ENCODE results near the gene REG1A. TPM values are rescaled to one million over a fixed set of nuclear protein-coding genes. Genes with fewer than 3 reads are reported as not detected.

REG1A gene
- 10 to 100 TPM in 1 of 5 donors, 1 to 10 TPM in 2, not detected in 2; 9.1 to 11.7 (median 9.4) TPM for total RNA-seq
- not detected for total RNA-seq (2013)
- 0 reads per million in 29 experiments for total RNA-seq

GRCh38 chr2:79120194-79120713 lies at the start of gene REG1A:
Gene REG1A, plus strand, starts transcription at chr2:79120488. Its CDS starts 374 bp downstream, at chr2:79120862.
- Histone ChIP-seq H3K36me3 (ENCODE audit: control insufficient read depth in 2 of 2, extremely low read depth in 1 of 2, insufficient read depth in 1 of 2, low read length in 1 of 2) (no peaks in the 10 kb centered on the region), H3K9me3 (no peaks in the 10 kb centered on the region), H3K4me1 (ENCODE audit: control insufficient read depth in 1 of 2, extremely low read depth in 1 of 2, insufficient read depth in 2 of 2, low read length in 2 of 2) (no peaks in the 10 kb centered on the region), H3K27me3 (replicated peaks in 1 of 2; ENCODE audit: control insufficient read depth in 2 of 2, extremely low read depth in 1 of 2, insufficient read depth in 2 of 2, low read length in 1 of 2) (no peaks in the 10 kb centered on the region), H3K4me3 (ENCODE audit: control insufficient read depth in 1 of 2, extremely low read depth in 1 of 2, low read length in 1 of 2) (no peak within 1 kb of the TSS), H3K27ac (ENCODE audit: low read length) (no peak within 1 kb of the TSS)
- Mint-ChIP-seq H3K4me3 (no peak within 1 kb of the TSS), H3K4me1 (no peaks in the 10 kb centered on the region), H3K27me3 (no peaks in the 10 kb centered on the region), H3K27ac (no peak within 1 kb of the TSS), H3K9me3 (peaks cover 8 to 9% (median 9%) of the 10 kb centered on the region in 3 donors), H3K36me3 (no peaks in the 10 kb centered on the region)
- POLR2A ChIA-PET, result no interaction called here
- DNase-seq (no peak), ATAC-seq (replicated peaks in 1 of 4) (no peak)
- CTCF ChIA-PET, result interaction anchor here in 1 of 2 donors (0.7 kb wide), 1 partner anchor 9 kb away, joined by 4 read pairs; no protein-coding TSS in a partner anchor
- no CpG with 5 or more reads among the region's 6 CpGs for WGBS (ENCODE audit: insufficient coverage)

- no peaks in the 10 kb centered on the region for H3K27me3 Mint-ChIP-seq
Observed at GRCh38 chr2:79071078-79071477, 49.2 kb upstream of the REG1A start.

GRCh38 chr2:79082987-79083386 lies 37.3 kb upstream of the REG1A start:
- H3K9me3 ChIP-seq, result no peaks in the 10 kb centered on the region
- H3K36me3 Mint-ChIP-seq, result no peaks in the 10 kb centered on the region
- no peak overlapping the region for H3K27ac Mint-ChIP-seq
- H3K4me1 Mint-ChIP-seq, result no peaks in the 10 kb centered on the region
- no peak overlapping the region for H3K4me3 Mint-ChIP-seq
- no peaks in the 10 kb centered on the region for H3K4me1 ChIP-seq (ENCODE audit: control insufficient read depth in 1 of 2, extremely low read depth in 1 of 2, insufficient read depth in 2 of 2, low read length in 2 of 2)
- no peaks in the 10 kb centered on the region for H3K36me3 ChIP-seq (ENCODE audit: control insufficient read depth in 2 of 2, extremely low read depth in 1 of 2, insufficient read depth in 1 of 2, low read length in 1 of 2)
- CTCF ChIA-PET, result no interaction called here
- peaks cover 19 to 27% (median 22%) of the 10 kb centered on the region in 3 donors for H3K9me3 Mint-ChIP-seq
- no peak overlapping the region for H3K27ac ChIP-seq (ENCODE audit: low read length)
- H3K4me3 ChIP-seq (ENCODE audit: control insufficient read depth in 1 of 2, extremely low read depth in 1 of 2, low read length in 1 of 2), result no peak overlapping the region
- no peaks in the 10 kb centered on the region for H3K27me3 ChIP-seq (replicated peaks in 1 of 2; ENCODE audit: control insufficient read depth in 2 of 2, extremely low read depth in 1 of 2, insufficient read depth in 2 of 2, low read length in 1 of 2)
- no peak for ATAC-seq (replicated peaks in 1 of 4)
- 96% methylated on average over 5 of the region's 5 CpGs for WGBS (ENCODE audit: insufficient coverage)
- DNase-seq, result no peak
- no peaks in the 10 kb centered on the region for H3K27me3 Mint-ChIP-seq
- POLR2A ChIA-PET, result no interaction called here

More at GRCh38 chr2:79071078-79071477, 49.2 kb upstream of the REG1A start:
- DNase-seq (no peak), ATAC-seq (replicated peaks in 1 of 4) (no peak)
- Histone ChIP-seq H3K27me3 (replicated peaks in 1 of 2; ENCODE audit: control insufficient read depth in 2 of 2, extremely low read depth in 1 of 2, insufficient read depth in 2 of 2, low read length in 1 of 2) (no peaks in the 10 kb centered on the region), H3K4me3 (ENCODE audit: control insufficient read depth in 1 of 2, extremely low read depth in 1 of 2, low read length in 1 of 2) (no peak overlapping the region), H3K36me3 (ENCODE audit: control insufficient read depth in 2 of 2, extremely low read depth in 1 of 2, insufficient read depth in 1 of 2, low read length in 1 of 2) (no peaks in the 10 kb centered on the region), H3K9me3 (no peaks in the 10 kb centered on the region), H3K27ac (ENCODE audit: low read length) (no peak overlapping the region), H3K4me1 (ENCODE audit: control insufficient read depth in 1 of 2, extremely low read depth in 1 of 2, insufficient read depth in 2 of 2, low read length in 2 of 2) (no peaks in the 10 kb centered on the region)
- ChIA-PET POLR2A (no interaction called here), CTCF (no interaction called here)
- Mint-ChIP-seq H3K4me3 (no peak overlapping the region), H3K36me3 (no peaks in the 10 kb centered on the region), H3K27ac (no peak overlapping the region), H3K9me3 (peaks cover 3 to 33% (median 13%) of the 10 kb centered on the region in 3 donors), H3K4me1 (no peaks in the 10 kb centered on the region)
- 83% methylated on average over 1 of the region's 2 CpGs for WGBS (ENCODE audit: insufficient coverage)

- POLR2A ChIA-PET, result no interaction called here
- no peak overlapping the region for H3K27ac Mint-ChIP-seq
- Histone ChIP-seq H3K4me3 (ENCODE audit: control insufficient read depth in 1 of 2, extremely low read depth in 1 of 2, low read length in 1 of 2) (no peak overlapping the region), H3K9me3 (no peaks in the 10 kb centered on the region), H3K27me3 (replicated peaks in 1 of 2; ENCODE audit: control insufficient read depth in 2 of 2, extremely low read depth in 1 of 2, insufficient read depth in 2 of 2, low read length in 1 of 2) (no peaks in the 10 kb centered on the region), H3K4me1 (ENCODE audit: control insufficient read depth in 1 of 2, extremely low read depth in 1 of 2, insufficient read depth in 2 of 2, low read length in 2 of 2) (no peaks in the 10 kb centered on the region), H3K27ac (ENCODE audit: low read length) (no peak overlapping the region), H3K36me3 (ENCODE audit: control insufficient read depth in 2 of 2, extremely low read depth in 1 of 2, insufficient read depth in 1 of 2, low read length in 1 of 2) (no peaks in the 10 kb centered on the region)
- CTCF ChIA-PET, result no interaction called here
- ATAC-seq (replicated peaks in 1 of 4) (peak in 1 of 4 experiments; percentile 37), DNase-seq (no peak)
- H3K4me1 Mint-ChIP-seq, result no peaks in the 10 kb centered on the region
- no peaks in the 10 kb centered on the region for H3K36me3 Mint-ChIP-seq
- peaks cover 12 to 27% (median 26%) of the 10 kb centered on the region in 3 donors for H3K9me3 Mint-ChIP-seq
- no peak overlapping the region for H3K4me3 Mint-ChIP-seq
- no peaks in the 10 kb centered on the region for H3K27me3 Mint-ChIP-seq
Observed at GRCh38 chr2:79083597-79084251, 36.6 kb upstream of the REG1A start.

- CTCF ChIA-PET, result no interaction called here
Observed at GRCh38 chr2:79084495-79085135, 35.7 kb upstream of the REG1A start.

GRCh38 chr2:79085382-79085781 lies 34.9 kb upstream of the REG1A start:
- 77% methylated on average over 3 of the region's 3 CpGs for WGBS (ENCODE audit: insufficient coverage)
- ATAC-seq (replicated peaks in 1 of 4) (no peak), DNase-seq (no peak)
- peaks cover 7 to 21% (median 21%) of the 10 kb centered on the region in 3 donors for H3K9me3 Mint-ChIP-seq
- H3K27ac Mint-ChIP-seq, result no peak overlapping the region
- no peaks in the 10 kb centered on the region for H3K27me3 Mint-ChIP-seq
- Histone ChIP-seq H3K27ac (ENCODE audit: low read length) (no peak overlapping the region), H3K4me1 (ENCODE audit: control insufficient read depth in 1 of 2, extremely low read depth in 1 of 2, insufficient read depth in 2 of 2, low read length in 2 of 2) (no peaks in the 10 kb centered on the region), H3K36me3 (ENCODE audit: control insufficient read depth in 2 of 2, extremely low read depth in 1 of 2, insufficient read depth in 1 of 2, low read length in 1 of 2) (no peaks in the 10 kb centered on the region), H3K9me3 (no peaks in the 10 kb centered on the region), H3K4me3 (ENCODE audit: control insufficient read depth in 1 of 2, extremely low read depth in 1 of 2, low read length in 1 of 2) (no peak overlapping the region), H3K27me3 (replicated peaks in 1 of 2; ENCODE audit: control insufficient read depth in 2 of 2, extremely low read depth in 1 of 2, insufficient read depth in 2 of 2, low read length in 1 of 2) (no peaks in the 10 kb centered on the region)
- CTCF ChIA-PET, result no interaction called here
- POLR2A ChIA-PET, result no interaction called here
- no peak overlapping the region for H3K4me3 Mint-ChIP-seq
- no peaks in the 10 kb centered on the region for H3K36me3 Mint-ChIP-seq
- H3K4me1 Mint-ChIP-seq, result no peaks in the 10 kb centered on the region

More at GRCh38 chr2:79084495-79085135, 35.7 kb upstream of the REG1A start:
- Mint-ChIP-seq H3K27ac (no peak overlapping the region), H3K4me3 (no peak overlapping the region), H3K9me3 (peaks cover 9 to 23% (median 23%) of the 10 kb centered on the region in 3 donors), H3K36me3 (no peaks in the 10 kb centered on the region), H3K27me3 (no peaks in the 10 kb centered on the region), H3K4me1 (no peaks in the 10 kb centered on the region)
- Histone ChIP-seq H3K27me3 (replicated peaks in 1 of 2; ENCODE audit: control insufficient read depth in 2 of 2, extremely low read depth in 1 of 2, insufficient read depth in 2 of 2, low read length in 1 of 2) (no peaks in the 10 kb centered on the region), H3K4me3 (ENCODE audit: control insufficient read depth in 1 of 2, extremely low read depth in 1 of 2, low read length in 1 of 2) (no peak overlapping the region), H3K4me1 (ENCODE audit: control insufficient read depth in 1 of 2, extremely low read depth in 1 of 2, insufficient read depth in 2 of 2, low read length in 2 of 2) (no peaks in the 10 kb centered on the region), H3K27ac (ENCODE audit: low read length) (no peak overlapping the region), H3K9me3 (no peaks in the 10 kb centered on the region), H3K36me3 (ENCODE audit: control insufficient read depth in 2 of 2, extremely low read depth in 1 of 2, insufficient read depth in 1 of 2, low read length in 1 of 2) (no peaks in the 10 kb centered on the region)
- ATAC-seq (replicated peaks in 1 of 4), result no peak
- POLR2A ChIA-PET, result no interaction called here
- no peak for DNase-seq
- 43% methylated on average over 1 of the region's 3 CpGs for WGBS (ENCODE audit: insufficient coverage)
